ENCODE measurements around the gene TRIM22. TPM values are rescaled to one million over a fixed set of nuclear protein-coding genes. Genes with fewer than 3 reads are reported as not detected.
"Not testable (repeated sequence)": the region's sequence is repeated elsewhere in the genome, so short reads cannot be mapped to it uniquely, and the experiment has no call there.

Gene TRIM22
- total RNA-seq, 1 experiment from 2014 or later = not detected

DNA sequence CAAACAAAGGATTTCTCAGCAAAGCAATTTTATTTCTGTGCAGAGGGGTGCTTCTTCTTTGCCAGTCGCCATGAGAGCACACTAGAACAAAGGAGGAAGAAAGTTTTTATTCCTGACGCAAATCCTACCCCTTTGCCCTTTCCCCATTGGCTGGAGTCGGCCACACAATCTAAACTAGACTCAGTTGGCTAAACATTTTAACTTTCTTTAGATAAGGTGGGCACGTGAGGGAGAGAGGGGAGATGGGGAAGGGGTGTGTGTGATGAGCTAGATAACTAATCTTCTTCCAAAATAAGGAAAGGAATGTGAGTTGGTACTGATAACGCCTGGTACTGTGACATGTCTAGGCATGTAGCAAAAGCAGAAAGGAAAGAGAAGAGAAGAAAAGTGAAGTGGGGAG, 626 bp downstream of the TRIM22 start:
- Histone ChIP-seq H3K4me1 (ENCODE audit: insufficient read depth, low read length, poor library complexity, severe bottlenecking) (no peaks in the 10 kb centered on the region), H3K9me3 (ENCODE audit: low read depth, low read length, poor library complexity, severe bottlenecking) (no peaks in the 10 kb centered on the region), H3K36me3 (ENCODE audit: insufficient read depth, low read length, poor library complexity, severe bottlenecking) (no peaks in the 10 kb centered on the region), H3K27ac (ENCODE audit: low read depth, low read length, poor library complexity, severe bottlenecking) (no peak overlapping the region), H3K27me3 (replicated peaks; ENCODE audit: insufficient read depth, low read depth, low read length, poor library complexity) (no peaks in the 10 kb centered on the region), H3K4me3 (ENCODE audit: low read depth, low read length, poor library complexity, severe bottlenecking) (no peak overlapping the region)
- CTCF ChIA-PET = no interaction called here
- no TSS peak for BruUV-seq (replicated peaks)
- no peak for TF ChIP-seq CTCF (conservative IDR thresholded peaks at IDR 0.05; ENCODE audit: low read depth, low read length)
- no peak for TF ChIP-seq EZH2 (IDR thresholded peaks at IDR 0.05; ENCODE audit: borderline replicate concordance, low read depth, low read length, poor library complexity, severe bottlenecking)
- intact Hi-C loops (cut with micrococcal nuclease; ENCODE audit: unreplicated experiment) = no loop called here
- no peak for DNase-seq (ENCODE audit: low spot score)
- POLR2A ChIA-PET (ENCODE audit: low non-redundant PET) = no interaction called here

- H3K9me3 ChIP-seq (ENCODE audit: low read depth, low read length, poor library complexity, severe bottlenecking) = no peaks in the 10 kb centered on the region
- no peak for TF ChIP-seq EZH2 (IDR thresholded peaks at IDR 0.05; ENCODE audit: borderline replicate concordance, low read depth, low read length, poor library complexity, severe bottlenecking)
- no peak for TF ChIP-seq CTCF (conservative IDR thresholded peaks at IDR 0.05; ENCODE audit: low read depth, low read length)
- ChIA-PET POLR2A (ENCODE audit: low non-redundant PET) (no interaction called here), CTCF (no interaction called here)
- no peak overlapping the region for H3K4me3 ChIP-seq (ENCODE audit: low read depth, low read length, poor library complexity, severe bottlenecking)
- intact Hi-C loops (cut with micrococcal nuclease; ENCODE audit: unreplicated experiment) = no loop called here
- H3K27me3 ChIP-seq (replicated peaks; ENCODE audit: insufficient read depth, low read depth, low read length, poor library complexity) = no peaks in the 10 kb centered on the region
- no peak for DNase-seq (ENCODE audit: low spot score)
- H3K36me3 ChIP-seq (ENCODE audit: insufficient read depth, low read length, poor library complexity, severe bottlenecking) = no peaks in the 10 kb centered on the region
- no peak overlapping the region for H3K27ac ChIP-seq (ENCODE audit: low read depth, low read length, poor library complexity, severe bottlenecking)
- BruUV-seq (replicated peaks) = no TSS peak
- no peaks in the 10 kb centered on the region for H3K4me1 ChIP-seq (ENCODE audit: insufficient read depth, low read length, poor library complexity, severe bottlenecking)
Measured at GRCh38 chr11:5690736-5691135, 1.1 kb downstream of the TRIM22 start.

GRCh38 chr11:5691238-5691963, 1.8 kb downstream of the TRIM22 start:
- H3K4me3 ChIP-seq (ENCODE audit: low read depth, low read length, poor library complexity, severe bottlenecking); DNase-seq (ENCODE audit: low spot score); H3K27me3 ChIP-seq (replicated peaks; ENCODE audit: insufficient read depth, low read depth, low read length, poor library complexity); H3K4me1 ChIP-seq (ENCODE audit: insufficient read depth, low read length, poor library complexity, severe bottlenecking); POLR2A ChIA-PET (ENCODE audit: low non-redundant PET); BruUV-seq (replicated peaks); H3K9me3 ChIP-seq (ENCODE audit: low read depth, low read length, poor library complexity, severe bottlenecking); CTCF ChIA-PET; H3K36me3 ChIP-seq (ENCODE audit: insufficient read depth, low read length, poor library complexity, severe bottlenecking); intact Hi-C loops (cut with micrococcal nuclease; ENCODE audit: unreplicated experiment); H3K27ac ChIP-seq (ENCODE audit: low read depth, low read length, poor library complexity, severe bottlenecking): not testable (repeated sequence)

DNA sequence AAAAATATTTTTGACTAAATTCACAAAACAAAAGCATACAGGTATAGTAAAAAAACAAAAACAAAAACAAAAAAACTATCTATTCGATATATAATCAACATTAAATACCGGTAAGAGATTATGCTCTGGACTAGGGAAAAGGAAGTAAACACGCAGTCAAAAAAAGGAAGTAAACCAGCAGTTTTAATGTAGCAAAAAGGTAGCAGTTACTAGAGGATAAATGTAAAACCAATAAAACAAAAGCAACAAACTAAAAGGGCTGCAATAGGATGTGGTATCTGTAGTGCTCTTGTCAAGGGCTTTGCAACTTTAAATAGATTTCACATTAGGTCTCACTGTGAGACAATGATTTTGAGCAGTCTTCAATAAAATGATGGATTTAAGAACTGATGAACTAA, 2.4 kb downstream of the TRIM22 start:
- TF ChIP-seq EZH2 (IDR thresholded peaks at IDR 0.05; ENCODE audit: borderline replicate concordance, low read depth, low read length, poor library complexity, severe bottlenecking) (no peak), CTCF (conservative IDR thresholded peaks at IDR 0.05; ENCODE audit: low read depth, low read length) (no peak)
- H3K9me3 ChIP-seq (ENCODE audit: low read depth, low read length, poor library complexity, severe bottlenecking) = no peaks in the 10 kb centered on the region
- POLR2A ChIA-PET (ENCODE audit: low non-redundant PET) = no interaction called here
- H3K4me3 ChIP-seq (ENCODE audit: low read depth, low read length, poor library complexity, severe bottlenecking) = no peak overlapping the region
- H3K27ac ChIP-seq (ENCODE audit: low read depth, low read length, poor library complexity, severe bottlenecking) = no peak overlapping the region
- H3K27me3 ChIP-seq (replicated peaks; ENCODE audit: insufficient read depth, low read depth, low read length, poor library complexity) = no peaks in the 10 kb centered on the region
- no peaks in the 10 kb centered on the region for H3K36me3 ChIP-seq (ENCODE audit: insufficient read depth, low read length, poor library complexity, severe bottlenecking)
- CTCF ChIA-PET = no interaction called here
- DNase-seq (ENCODE audit: low spot score) = no peak
- no TSS peak for BruUV-seq (replicated peaks)
- H3K4me1 ChIP-seq (ENCODE audit: insufficient read depth, low read length, poor library complexity, severe bottlenecking) = no peaks in the 10 kb centered on the region
- intact Hi-C loops (cut with micrococcal nuclease; ENCODE audit: unreplicated experiment) = no loop called here

Data from A673 (cell line).